ENCODE results near the gene SYTL5.

Gene SYTL5

DNA sequence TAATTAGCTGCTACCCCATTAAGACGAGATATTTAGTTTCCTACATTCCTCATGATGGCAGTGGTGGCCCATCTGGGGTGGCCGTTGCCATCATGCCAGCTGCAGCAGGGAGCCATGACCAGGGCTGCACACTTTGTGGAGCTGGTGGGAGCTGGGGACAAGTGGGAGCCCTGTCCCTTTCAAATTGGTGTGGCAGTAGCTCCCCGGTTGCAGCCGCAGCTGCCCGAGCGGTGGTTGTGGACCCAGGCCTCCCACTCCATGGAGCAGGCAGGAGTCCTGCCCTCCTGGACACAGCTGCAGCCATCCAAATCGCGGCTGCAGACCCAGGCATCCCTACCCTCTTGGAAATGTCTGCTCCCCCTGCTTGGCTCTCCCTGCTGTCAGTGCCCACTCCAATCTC lies 9.3 kb upstream of the SYTL5 start:
- H3K4me3 ChIP-seq (ENCODE audit: low read length), result no peak overlapping the region
- TF ChIP-seq ZNF274 (IDR thresholded peaks at IDR 0.05; ENCODE audit: low read depth, low read length), result no peak

DNA sequence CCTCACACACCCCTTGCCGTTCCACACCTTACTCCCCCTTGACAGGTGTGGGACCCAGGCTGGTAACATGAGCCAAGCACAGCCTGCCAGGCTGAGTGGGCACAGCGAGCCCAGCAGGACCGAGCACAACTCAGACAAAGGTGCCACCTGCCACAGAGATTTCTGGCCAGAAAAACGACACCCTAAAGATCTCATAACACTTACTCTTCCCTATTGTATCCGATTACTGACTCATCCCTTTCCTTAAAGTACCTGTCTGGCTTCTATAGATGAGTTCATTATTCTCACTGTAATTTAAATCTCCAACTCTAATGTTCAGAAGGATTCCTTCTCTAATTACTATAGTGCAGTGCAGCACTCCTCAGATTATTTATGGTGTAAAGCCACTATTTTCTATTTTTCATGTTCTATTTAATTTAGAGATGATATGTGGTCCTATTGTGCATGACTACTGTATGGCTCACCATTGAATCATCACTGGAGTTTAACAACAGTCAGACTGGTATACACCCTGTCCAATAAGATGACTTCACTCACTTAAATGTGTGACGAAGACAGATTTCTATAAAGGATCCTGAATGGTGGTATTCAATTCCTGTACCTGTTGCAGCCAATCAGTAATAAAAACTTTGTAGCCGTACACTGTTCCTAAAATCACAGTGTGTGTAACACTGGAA lies 7.6 kb upstream of the SYTL5 start:
- no peak overlapping the region for H3K4me3 ChIP-seq (ENCODE audit: low read length)
- no peak for TF ChIP-seq ZNF274 (IDR thresholded peaks at IDR 0.05; ENCODE audit: low read depth, low read length)

DNA sequence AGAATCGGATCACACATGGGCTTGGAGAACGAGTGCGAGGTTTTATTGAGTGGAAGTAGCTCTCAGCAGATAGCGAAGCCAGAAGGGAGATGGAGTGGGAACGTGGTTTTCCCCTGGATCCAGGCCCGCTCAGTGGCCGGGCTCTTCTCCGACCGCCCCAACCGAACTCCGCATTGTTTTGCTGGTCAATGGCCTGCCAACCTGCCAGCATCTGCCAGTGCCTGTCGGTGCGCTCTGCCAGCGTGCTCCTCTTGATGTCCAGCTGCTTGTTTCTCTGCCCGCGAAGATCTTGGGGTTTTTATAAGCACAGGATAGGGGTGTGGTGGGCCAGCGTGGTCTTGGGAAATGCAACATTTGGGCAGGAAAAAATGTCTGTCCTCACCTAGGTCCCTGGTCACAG lies 5.6 kb upstream of the SYTL5 start:
- TF ChIP-seq ZNF274 (IDR thresholded peaks at IDR 0.05; ENCODE audit: low read depth, low read length), result no peak
- no peak overlapping the region for H3K4me3 ChIP-seq (ENCODE audit: low read length)

- TF ChIP-seq ZNF274 (IDR thresholded peaks at IDR 0.05; ENCODE audit: low read depth, low read length), result no peak
- H3K4me3 ChIP-seq (ENCODE audit: low read length), result no peak overlapping the region
Observed at GRCh38 chrX:38004046-38004445, 2.3 kb upstream of the SYTL5 start.

GRCh38 chrX:38006778-38007177 lies 425 bp downstream of the SYTL5 start:
- no peak for TF ChIP-seq ZNF274 (IDR thresholded peaks at IDR 0.05; ENCODE audit: low read depth, low read length)
- no peak overlapping the region for H3K4me3 ChIP-seq (ENCODE audit: low read length)

DNA sequence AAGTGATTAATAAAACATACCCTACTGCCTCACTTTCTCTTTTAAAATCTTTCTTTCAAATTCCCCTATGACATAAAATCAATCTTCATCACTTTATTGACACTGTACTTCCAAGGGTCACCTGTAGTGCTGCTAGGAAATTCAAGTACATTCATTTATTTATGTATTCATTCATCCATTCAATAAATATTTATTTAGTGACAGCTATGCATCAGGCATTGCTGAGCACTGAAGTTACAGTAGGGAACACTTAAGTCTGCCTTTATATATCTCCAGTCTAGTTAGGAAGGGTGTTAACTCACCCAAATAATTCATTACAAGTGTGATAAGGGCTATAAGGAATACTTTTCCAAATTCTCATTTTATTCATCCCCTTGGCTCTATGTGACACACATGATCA lies 2.3 kb downstream of the SYTL5 start:
- no peak for TF ChIP-seq ZNF274 (IDR thresholded peaks at IDR 0.05; ENCODE audit: low read depth, low read length)
- no peak overlapping the region for H3K4me3 ChIP-seq (ENCODE audit: low read length)

- TF ChIP-seq ZNF274 (IDR thresholded peaks at IDR 0.05; ENCODE audit: low read depth, low read length), result no peak
- no peak overlapping the region for H3K4me3 ChIP-seq (ENCODE audit: low read length)
Observed at GRCh38 chrX:38009641-38010040, 3.3 kb downstream of the SYTL5 start.

- no peak overlapping the region for H3K4me3 ChIP-seq (ENCODE audit: low read length)
- TF ChIP-seq ZNF274 (IDR thresholded peaks at IDR 0.05; ENCODE audit: low read depth, low read length), result no peak
Observed at GRCh38 chrX:38018766-38019425, 12.5 kb downstream of the SYTL5 start.

- TF ChIP-seq ZNF274 (IDR thresholded peaks at IDR 0.05; ENCODE audit: low read depth, low read length), result no peak
Observed at GRCh38 chrX:38028300-38028699, 21.9 kb downstream of the SYTL5 start.

GRCh38 chrX:38036466-38036865 lies 30.1 kb downstream of the SYTL5 start:
- H3K4me3 ChIP-seq (ENCODE audit: low read length), result no peak overlapping the region
- TF ChIP-seq ZNF274 (IDR thresholded peaks at IDR 0.05; ENCODE audit: low read depth, low read length), result no peak

More at GRCh38 chrX:38028300-38028699, 21.9 kb downstream of the SYTL5 start:
- no peak overlapping the region for H3K4me3 ChIP-seq (ENCODE audit: low read length)

DNA sequence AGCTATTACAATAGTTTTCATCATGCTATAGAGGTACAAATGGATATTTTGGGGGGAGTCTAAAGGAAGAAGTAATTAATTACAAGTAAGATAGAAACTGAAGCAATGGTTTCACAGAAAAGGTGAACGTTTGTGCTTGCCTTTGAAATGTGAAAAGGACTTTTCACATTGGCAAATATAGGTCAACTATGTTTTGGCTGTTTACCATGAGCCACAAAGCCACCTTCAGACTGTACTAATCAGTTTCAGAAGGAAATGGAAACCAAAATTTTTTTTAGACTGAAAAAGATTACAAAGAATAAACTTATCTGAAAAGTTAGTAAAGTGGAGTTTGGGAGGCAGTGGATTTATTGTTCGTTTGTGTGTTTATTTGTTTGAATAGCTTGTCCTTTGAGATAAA lies 32.1 kb downstream of the SYTL5 start:
- no peak overlapping the region for H3K4me3 ChIP-seq (ENCODE audit: low read length)
- TF ChIP-seq ZNF274 (IDR thresholded peaks at IDR 0.05; ENCODE audit: low read depth, low read length), result no peak

- TF ChIP-seq ZNF274 (IDR thresholded peaks at IDR 0.05; ENCODE audit: low read depth, low read length), result no peak
- no peak overlapping the region for H3K4me3 ChIP-seq (ENCODE audit: low read length)
Observed at GRCh38 chrX:38041237-38041636, 34.9 kb downstream of the SYTL5 start.

- H3K4me3 ChIP-seq (ENCODE audit: low read length), result no peak overlapping the region
- TF ChIP-seq ZNF274 (IDR thresholded peaks at IDR 0.05; ENCODE audit: low read depth, low read length), result no peak
Observed at GRCh38 chrX:38044701-38045100, 38.3 kb downstream of the SYTL5 start.

- no peak for TF ChIP-seq ZNF274 (IDR thresholded peaks at IDR 0.05; ENCODE audit: low read depth, low read length)
- no peak overlapping the region for H3K4me3 ChIP-seq (ENCODE audit: low read length)
Observed at GRCh38 chrX:38045538-38046096, 39.3 kb downstream of the SYTL5 start.

DNA sequence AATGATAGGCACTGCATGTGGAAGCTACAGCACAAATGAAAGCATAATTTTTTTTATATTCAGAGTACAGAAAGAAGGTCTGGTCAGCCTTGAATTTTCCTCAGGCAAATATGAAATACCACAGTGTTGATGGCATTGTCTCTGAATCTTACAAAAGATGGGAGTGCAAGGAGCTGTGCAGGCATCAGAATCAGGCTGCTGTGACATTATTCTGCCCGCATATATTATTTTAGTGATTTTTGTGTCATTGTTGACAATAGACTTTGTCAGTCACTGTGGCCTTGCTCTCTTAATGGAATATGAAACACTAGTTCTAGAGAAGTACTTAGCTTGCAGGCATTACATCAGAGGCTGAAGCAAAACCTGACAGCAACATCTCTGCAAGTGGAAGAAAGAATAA lies 42.5 kb downstream of the SYTL5 start:
- H3K4me3 ChIP-seq (ENCODE audit: low read length), result no peak overlapping the region
- no peak for TF ChIP-seq ZNF274 (IDR thresholded peaks at IDR 0.05; ENCODE audit: low read depth, low read length)

All from GM08714 (cell line).